Measurements from ENCODE around the gene EXOC3L1.

DNA sequence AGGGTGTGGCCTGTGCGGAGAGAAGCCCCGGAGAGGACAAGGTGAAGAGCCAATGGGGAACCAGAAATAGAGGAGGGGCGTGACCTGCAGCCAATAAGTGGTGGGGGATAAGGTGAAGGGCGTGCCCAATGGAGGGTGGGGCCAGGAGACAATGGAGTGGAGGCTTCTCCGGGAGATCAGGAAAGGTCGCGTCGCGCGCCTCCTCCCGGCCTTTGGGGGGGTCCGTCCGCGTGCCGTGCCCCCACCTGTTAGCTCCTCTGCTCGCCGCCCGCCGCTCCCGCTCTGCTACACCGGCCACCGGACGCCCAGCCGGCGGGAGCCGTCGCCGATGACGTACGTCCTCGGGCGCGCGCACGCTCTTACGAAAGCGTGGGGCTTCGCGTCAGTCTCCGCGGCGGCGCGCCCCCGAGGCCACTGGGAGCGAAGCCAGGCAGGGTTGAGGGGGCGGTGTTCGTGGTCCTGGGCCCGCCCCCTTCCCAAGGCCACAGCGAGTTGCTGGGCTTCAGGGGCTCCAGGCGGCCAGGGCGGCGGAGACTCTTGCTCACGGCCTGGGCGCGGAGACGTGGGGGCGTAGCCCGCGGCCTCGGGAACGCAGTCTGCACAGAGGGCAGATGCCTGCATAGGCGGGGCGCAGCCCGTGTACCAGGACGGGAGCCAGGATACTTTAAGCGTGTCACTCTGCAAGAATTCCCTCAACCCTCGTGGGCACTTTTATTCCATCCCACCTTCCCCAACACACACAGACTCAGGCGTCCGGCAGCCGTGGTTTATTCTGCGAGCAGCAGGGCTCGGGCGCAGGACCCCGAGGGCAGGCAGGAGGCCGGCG is 6.1 kb downstream of the EXOC3L1 start, which contains the start of gene MATCAP1:
- TF ChIP-seq CTCF (IDR thresholded peaks at IDR 0.05), result no peak
- TF ChIP-seq POLR2AphosphoS5 (IDR thresholded peaks at IDR 0.05), result peak in 2 of 3 donors; percentile 30 to 85
